ENCODE measurements around the gene DLK1. TPM values are rescaled to one million over a fixed set of nuclear protein-coding genes. Genes with fewer than 3 reads are reported as not detected.
A peak's percentile ranks its signal among the peaks of the same experiment; 100 is the strongest.

DLK1 gene
- total and polyA plus RNA-seq, 2 of the 13 experiments (the other 11 are each of a cell fraction or from before 2014, with no cell fraction given), result 95.5 to 312 TPM

GRCh38 chr14:100726550-100727085 is at the start of gene DLK1 (continued):
- TF ChIP-seq KIAA2018 (CRISPR knock-in tag; IDR thresholded peaks at IDR 0.05; ENCODE audit: borderline replicate concordance), result no peak
- TF ChIP-seq FIP1L1 (IDR thresholded peaks at IDR 0.05; ENCODE audit: borderline replicate concordance, insufficient read depth, low read depth, low read length), result no peak
- TF ChIP-seq SAP130 (CRISPR knock-in tag; IDR thresholded peaks at IDR 0.05; ENCODE audit: low read depth), result no peak; the same call in 1 of the 2 replicates
- no peak for TF ChIP-seq ZNF574 (CRISPR knock-in tag; IDR thresholded peaks at IDR 0.05)
- no peak for TF ChIP-seq ATF6 (CRISPR knock-in tag; conservative IDR thresholded peaks at IDR 0.05)
- TF ChIP-seq FOXM1 (CRISPR knock-in tag; IDR thresholded peaks at IDR 0.05), result no peak
- TF ChIP-seq GZF1 (CRISPR knock-in tag; IDR thresholded peaks at IDR 0.05), result no peak
- peak; percentile 82; the same call in 1 of the 2 replicates for TF ChIP-seq NFAT5 (CRISPR knock-in tag; IDR thresholded peaks at IDR 0.05)
- peak; percentile 48; the same call in 1 of the 2 replicates for TF ChIP-seq HOXA9 (CRISPR knock-in tag; IDR thresholded peaks at IDR 0.05; ENCODE audit: borderline replicate concordance)
- no peak for TF ChIP-seq MAF1 (CRISPR knock-in tag; IDR thresholded peaks at IDR 0.05; ENCODE audit: borderline replicate concordance)
